ENCODE measurements around the gene ACO1. TPM values are rescaled to one million over a fixed set of nuclear protein-coding genes. Genes with fewer than 3 reads are reported as not detected.
"Not testable (repeated sequence)": the region's sequence is repeated elsewhere in the genome, so short reads cannot be mapped to it uniquely, and the experiment has no call there.

Gene ACO1
- total RNA-seq, 4 donors from 2014 or later: 44.6 to 57.6 (median 45.3) TPM

- TF ChIP-seq POLR2A (IDR thresholded peaks at IDR 0.05) (no peak), CTCF (IDR thresholded peaks at IDR 0.05) (peak in 1 of 6 experiments; percentile 11)
- Histone ChIP-seq H3K4me3 (replicated peaks in 1 of 3) (no peak overlapping the region), H3K36me3 (no peaks in the 10 kb centered on the region), H3K4me1 (no peaks in the 10 kb centered on the region), H3K27me3 (no peaks in the 10 kb centered on the region), H3K27ac (no peak overlapping the region), H3K9me3 (no peaks in the 10 kb centered on the region)
- WGBS, 2 donors: 51 to 59% methylated on average over 3 of the region's 3 CpGs
- intact Hi-C loops (cut with DNase I): no loop called here
- DNase-seq: peak in 1 of 2 donors; percentile 2
Measured at GRCh38 chr9:32351845-32352244, 32.6 kb upstream of the ACO1 start.

GRCh38 chr9:32353476-32353875 lies 31.0 kb upstream of the ACO1 start:
- H3K36me3 ChIP-seq; H3K27ac ChIP-seq; H3K4me3 ChIP-seq (replicated peaks in 1 of 3); DNase-seq; H3K27me3 ChIP-seq; H3K4me1 ChIP-seq; intact Hi-C loops (cut with DNase I); H3K9me3 ChIP-seq: not testable (repeated sequence)
- 83 to 84% methylated on average over 3 of the region's 3 CpGs for WGBS, 2 donors

GRCh38 chr9:32359452-32359851 lies 25.0 kb upstream of the ACO1 start:
- Histone ChIP-seq H3K27me3 (no peaks in the 10 kb centered on the region), H3K9me3 (no peaks in the 10 kb centered on the region), H3K36me3 (no peaks in the 10 kb centered on the region), H3K27ac (no peak overlapping the region), H3K4me3 (replicated peaks in 1 of 3) (no peak overlapping the region), H3K4me1 (no peaks in the 10 kb centered on the region)
- 79 to 85% methylated on average over 4 of the region's 4 CpGs for WGBS, 2 donors
- DNase-seq: no peak
- intact Hi-C loops (cut with DNase I): no loop called here
- TF ChIP-seq CTCF (IDR thresholded peaks at IDR 0.05): no peak
- TF ChIP-seq POLR2A (IDR thresholded peaks at IDR 0.05): no peak

- Histone ChIP-seq H3K36me3 (no peaks in the 10 kb centered on the region), H3K27me3 (no peaks in the 10 kb centered on the region), H3K27ac (no peak overlapping the region), H3K4me3 (replicated peaks in 1 of 3) (no peak overlapping the region), H3K9me3 (no peaks in the 10 kb centered on the region), H3K4me1 (no peaks in the 10 kb centered on the region)
- TF ChIP-seq POLR2A (IDR thresholded peaks at IDR 0.05): no peak
- no peak for TF ChIP-seq CTCF (IDR thresholded peaks at IDR 0.05)
- intact Hi-C loops (cut with DNase I): no loop called here
- DNase-seq: no peak
- 78 to 80% methylated on average over 5 of the region's 5 CpGs for WGBS, 2 donors
Measured at GRCh38 chr9:32360983-32361673, 23.3 kb upstream of the ACO1 start.

GRCh38 chr9:32371279-32371678 lies 13.2 kb upstream of the ACO1 start:
- Histone ChIP-seq H3K9me3 (no peaks in the 10 kb centered on the region), H3K36me3 (no peaks in the 10 kb centered on the region), H3K27me3 (no peaks in the 10 kb centered on the region), H3K4me1 (no peaks in the 10 kb centered on the region), H3K4me3 (replicated peaks in 1 of 3) (no peak overlapping the region), H3K27ac (no peak overlapping the region)
- TF ChIP-seq CTCF (IDR thresholded peaks at IDR 0.05): no peak
- no peak for TF ChIP-seq POLR2A (IDR thresholded peaks at IDR 0.05)
- intact Hi-C loops (cut with DNase I): no loop called here
- no peak for DNase-seq

Measured in thyroid gland (tissue), 4 donors.